ENCODE results near the gene MGMT.

DNA sequence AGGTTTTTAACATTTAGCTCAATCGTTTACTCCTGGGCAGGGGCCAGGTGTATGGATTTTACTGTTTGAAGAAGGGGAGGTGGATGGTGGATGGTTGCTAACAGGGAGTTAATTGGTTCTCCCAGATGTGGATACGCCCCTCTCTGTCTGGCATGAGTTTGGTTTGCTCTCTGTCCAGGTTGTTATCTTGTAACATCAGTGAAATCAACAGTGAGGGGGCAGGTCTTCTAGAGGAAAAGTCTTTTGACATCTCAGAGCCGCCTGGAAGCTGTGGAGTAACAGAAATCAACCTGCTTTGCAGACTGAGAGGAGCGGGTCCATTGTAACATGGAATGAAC is 243.4 kb downstream of the MGMT start:
- TF ChIP-seq CTCF (IDR thresholded peaks at IDR 0.05): no peak
- no peak for TF ChIP-seq POLR2A (IDR thresholded peaks at IDR 0.05)
- no peak for TF ChIP-seq POLR2AphosphoS5 (IDR thresholded peaks at IDR 0.05)
